RPMI7951 (cell line): ENCODE data around the gene CLDN22. TPM values are rescaled to one million over a fixed set of nuclear protein-coding genes. Genes with fewer than 3 reads are reported as not detected.

Experiments
- DNase-seq: peaks from one replicate; pipeline ENCODE4 v3.0.0-alpha.2; 2012; ENCODE audit warnings: low read depth
- total RNA-seq: library from RNA; depleted of rRNA; stranded (reverse); fragments of >200 nt; shearing (Covaris generic); gene quantifications from 2 replicates; pipeline ENCODE4 v1.2.3, GENCODE V29; 2014

CLDN22 gene
- total RNA-seq, 1 experiment from 2014 or later, result not detected

DNA sequence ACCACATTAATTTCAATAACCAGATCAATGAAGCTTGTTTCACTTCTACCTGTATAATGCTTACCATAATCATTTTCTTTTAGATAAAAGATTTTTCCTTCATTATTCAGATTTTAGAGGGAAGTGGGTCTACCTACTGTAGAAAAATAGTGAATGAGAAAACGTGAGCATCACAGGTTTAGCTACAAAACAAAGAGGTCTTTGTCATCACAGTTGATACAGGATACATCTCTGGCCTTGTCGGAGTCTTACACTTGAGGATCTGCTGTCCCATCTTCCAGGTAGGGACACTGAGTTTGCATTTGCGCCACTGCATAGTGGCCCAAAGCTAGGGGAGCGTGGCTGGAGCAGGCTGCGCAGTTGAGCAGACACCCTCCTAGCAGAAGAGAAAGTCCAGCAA is 1.4 kb upstream of the CLDN22 start:
- no peak for DNase-seq

DNA sequence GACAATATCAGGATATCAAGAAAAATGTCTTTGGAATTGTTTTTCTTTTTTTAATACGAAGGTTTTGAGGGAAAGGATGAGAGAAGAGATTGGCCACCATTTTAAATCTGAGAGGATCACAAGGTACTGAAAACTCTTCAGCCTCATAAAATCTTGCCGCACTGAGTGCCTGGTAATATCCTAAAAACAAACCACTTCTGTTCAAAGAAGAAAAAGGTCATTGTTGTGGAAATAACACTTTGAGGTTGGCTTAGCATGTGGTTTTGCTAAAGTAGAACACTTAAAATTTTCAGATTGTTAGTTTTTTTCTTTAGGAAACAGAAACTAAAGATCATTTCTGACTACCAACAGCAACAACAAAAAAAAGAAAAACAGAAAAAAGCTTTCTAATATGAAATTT is 1.0 kb upstream of the CLDN22 start:
- DNase-seq, result no peak

DNA sequence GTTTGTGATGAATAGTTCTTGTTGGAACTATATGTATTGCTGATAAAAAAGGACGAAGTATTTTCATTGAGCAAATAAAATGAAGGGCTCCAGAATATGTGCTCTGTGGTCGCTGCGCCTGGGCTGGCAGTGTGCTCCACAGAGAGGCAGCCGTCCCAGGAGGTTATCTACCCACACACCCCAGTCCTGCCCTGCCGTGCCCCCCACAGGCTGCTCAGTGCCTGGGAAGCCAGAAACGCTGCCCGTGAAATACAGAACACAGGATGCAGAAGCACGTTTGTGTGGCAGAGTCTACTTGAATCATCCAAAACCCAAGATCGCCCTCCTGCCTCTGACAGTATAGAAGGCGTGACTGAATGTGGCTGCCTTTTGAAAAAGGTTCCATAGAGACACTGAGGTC is 1.4 kb downstream of the CLDN22 start:
- DNase-seq, result no peak

DNA sequence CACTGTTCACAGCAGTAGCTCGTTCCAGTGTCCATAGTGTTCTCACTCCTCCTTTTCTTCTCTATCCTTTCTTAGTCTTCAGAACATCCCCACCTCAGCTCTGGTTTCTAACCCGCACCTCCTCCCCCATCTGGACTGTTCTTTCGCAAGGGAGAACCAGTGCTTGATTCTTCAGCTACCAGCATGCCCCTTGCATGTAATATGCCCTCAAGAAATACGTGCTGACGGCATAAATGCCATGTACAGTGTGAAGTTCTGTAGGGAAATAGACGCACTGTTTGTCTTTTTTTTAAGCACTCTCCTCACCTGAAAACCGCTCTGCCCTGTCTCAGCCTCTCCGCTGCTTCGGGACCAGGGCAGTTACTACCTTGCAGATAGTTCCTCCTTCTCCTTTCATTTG is 5.3 kb downstream of the CLDN22 start:
- DNase-seq, result no peak

DNA sequence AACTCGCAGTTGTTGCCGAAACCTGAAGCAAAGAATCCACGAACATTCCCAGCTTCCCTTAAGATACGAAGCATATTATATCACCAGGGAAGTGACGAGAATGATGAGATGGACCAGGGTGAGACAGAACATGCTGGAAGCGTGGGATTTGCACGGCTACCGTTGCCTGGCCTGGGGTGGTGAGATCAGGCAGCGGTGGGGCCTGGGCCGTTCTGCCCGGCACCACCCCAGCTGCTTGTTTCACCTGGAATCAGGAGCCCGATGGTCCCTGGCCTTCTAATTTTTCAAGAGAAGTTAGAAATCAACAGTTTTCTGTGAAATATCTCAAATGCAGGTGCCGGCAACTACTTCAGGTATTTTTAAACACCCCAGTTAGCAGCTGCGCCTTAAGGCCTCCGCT is 5.7 kb downstream of the CLDN22 start:
- no peak for DNase-seq

DNA sequence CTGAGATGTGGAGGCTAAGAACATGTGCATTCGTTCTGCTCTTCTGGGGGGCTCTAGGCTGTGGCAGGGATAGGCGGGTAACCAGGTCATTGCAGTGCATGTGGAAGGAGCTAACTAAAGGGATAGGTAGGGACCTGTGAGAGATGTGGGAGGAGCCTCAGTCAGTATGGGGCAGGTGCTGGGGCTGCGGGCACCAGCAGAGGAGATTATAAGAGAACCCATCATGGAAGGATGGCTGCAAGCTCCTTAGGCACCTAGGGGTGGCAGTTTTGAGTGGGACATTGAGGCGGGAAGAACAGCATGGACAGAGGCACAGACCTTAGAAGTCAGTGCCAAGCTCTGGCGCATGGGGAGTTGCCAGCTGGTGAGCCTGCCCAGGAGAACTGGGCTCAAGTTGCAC is 7.2 kb downstream of the CLDN22 start:
- DNase-seq, result no peak

DNA sequence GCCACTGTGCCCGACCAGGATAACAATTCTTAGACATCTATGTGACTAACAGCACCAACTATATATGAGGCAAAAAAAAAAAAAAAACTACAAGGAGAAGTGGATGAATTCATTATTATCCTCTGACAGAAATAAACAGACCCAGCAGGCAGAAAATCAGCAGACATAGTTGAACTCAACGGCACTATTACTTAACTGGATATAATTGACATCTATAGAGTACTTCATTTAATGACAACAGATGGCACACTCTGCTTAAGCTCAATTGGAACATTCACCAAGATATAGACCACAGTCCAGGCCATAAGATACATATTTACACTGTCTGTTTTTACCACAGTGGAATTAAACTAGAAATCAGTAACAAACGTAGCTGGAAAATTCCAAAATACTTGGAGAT is 13.3 kb downstream of the CLDN22 start:
- no peak for DNase-seq

DNA sequence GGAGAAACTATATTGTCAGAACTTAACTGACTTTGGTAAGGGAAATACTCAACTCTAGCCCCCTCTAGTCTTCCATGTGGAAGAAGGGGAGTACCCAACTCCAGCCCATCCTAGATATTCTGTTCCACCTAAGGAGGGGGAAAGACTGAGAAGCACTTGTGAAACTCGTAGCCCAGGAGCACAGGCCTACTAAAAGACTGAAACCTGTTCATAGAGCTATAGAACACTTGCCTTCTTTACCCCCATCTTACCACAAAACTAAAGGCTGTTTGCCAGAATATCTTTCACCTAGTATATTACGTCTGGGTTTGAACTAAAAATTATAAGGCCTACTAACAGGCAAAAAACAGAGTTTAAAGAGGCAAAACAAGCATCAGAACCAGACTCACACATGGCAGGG is 15.5 kb downstream of the CLDN22 start:
- no peak for DNase-seq

DNA sequence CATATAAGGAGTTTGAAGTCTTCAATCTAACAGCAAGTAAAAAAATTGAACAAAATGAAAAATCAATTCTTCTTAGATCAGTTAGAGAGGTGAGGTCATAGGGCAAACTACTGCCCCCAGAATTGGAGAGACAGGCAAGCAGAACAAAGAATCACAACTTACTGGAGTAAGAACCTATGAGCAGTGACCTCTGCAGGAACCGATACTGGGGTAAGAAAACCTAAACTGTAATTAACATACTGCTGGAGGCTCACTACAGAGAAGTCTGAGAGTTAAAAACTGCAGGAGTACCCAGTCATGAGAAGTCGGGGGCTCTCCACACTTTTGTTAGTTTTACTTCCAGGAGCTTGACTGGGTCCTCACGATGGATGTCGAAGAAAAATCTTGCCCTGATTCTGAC is 16.0 kb downstream of the CLDN22 start:
- no peak for DNase-seq

DNA sequence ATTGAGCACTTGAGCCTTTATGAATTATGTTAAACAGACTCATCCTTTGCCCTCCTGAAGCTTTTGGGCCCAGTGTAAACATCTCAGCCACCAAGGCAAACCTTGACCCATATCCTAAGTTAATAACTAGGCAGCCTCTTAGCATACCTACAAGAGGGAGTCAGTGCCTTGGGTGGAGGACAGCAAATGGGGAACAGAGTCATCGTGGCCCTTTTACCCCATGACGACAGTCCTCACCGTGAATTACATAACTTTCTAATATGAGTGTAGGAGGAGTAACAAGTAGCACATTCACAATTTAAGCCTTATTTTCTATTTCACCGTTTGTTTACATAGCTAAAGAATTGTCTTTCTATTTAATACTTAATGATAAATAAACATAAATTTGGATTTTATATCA is 16.8 kb downstream of the CLDN22 start:
- DNase-seq, result no peak

DNA sequence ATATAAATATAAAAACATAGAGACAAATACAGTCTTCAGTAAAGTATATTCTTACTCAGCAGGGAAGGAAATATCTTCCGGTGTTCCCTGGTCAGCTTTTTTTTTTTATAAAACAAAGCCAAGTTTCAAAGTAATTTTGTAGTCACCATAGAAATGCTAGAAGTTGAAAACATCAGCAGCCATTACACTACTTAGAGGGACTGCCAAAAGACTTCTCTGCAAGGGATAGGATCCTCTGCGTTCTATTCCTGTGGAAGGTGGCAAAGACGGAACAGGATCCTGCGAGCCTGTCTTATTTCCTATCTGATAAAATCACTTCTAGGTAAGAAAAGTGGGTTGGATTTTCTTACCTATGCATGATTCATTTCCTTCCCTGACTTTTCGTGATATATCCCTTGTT is 19.4 kb downstream of the CLDN22 start:
- no peak for DNase-seq

DNA sequence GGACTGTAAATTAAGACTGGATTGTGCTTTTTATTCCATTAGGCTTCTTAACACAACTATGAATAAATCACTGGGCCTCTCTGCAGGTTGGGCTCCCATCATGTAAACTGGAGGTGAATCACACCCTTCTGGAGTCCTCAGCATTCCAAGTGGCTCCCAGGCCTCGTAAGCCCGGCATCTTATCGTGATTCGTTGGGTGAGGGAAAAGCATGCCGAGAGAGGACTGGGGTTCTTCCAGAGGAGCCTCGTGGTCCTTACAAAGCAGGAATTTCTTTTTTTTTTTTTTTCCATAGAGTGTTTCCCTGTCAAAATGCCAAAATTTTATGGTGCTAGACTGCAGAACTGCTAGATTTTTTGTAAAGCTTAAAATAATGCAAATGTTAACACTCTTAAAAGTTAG is 20.0 kb downstream of the CLDN22 start:
- DNase-seq, result no peak

DNA sequence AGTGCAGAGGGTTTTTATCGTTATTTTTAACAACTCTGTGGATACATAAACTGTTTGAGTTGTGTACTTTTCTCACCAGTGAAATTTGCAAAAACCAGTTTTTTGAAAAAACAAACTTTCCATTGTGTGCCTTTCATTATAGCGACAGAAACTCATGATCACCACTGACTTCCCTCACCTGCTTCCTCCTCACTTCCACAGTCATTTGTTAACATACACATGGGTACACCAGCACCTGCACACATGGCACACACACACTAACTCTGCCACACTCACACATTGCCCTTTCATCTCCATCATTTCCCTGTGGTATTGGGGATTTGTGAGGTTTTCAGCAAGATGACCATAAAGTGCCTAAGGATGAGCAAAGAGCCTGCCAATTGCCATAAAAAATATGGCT is 20.6 kb downstream of the CLDN22 start:
- no peak for DNase-seq

DNA sequence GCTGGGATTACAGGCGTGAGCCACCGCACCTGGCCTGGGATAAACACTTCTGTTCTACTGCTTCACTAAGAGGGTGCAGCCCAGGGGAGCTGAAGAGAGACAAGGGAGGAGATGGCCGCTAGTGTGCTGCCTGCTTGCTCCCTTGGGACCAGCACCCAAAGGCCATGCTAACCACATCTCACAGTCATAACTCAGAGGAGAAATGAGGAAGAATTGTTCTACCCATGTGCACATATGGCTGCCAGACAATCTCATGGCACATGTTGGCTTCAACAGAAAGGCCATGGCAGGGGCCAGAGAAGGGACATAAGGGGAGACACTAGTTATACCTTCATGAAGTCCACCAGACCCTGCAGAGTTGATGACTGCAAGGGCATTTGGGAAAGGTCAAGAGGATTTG is 22.4 kb downstream of the CLDN22 start:
- no peak for DNase-seq

DNA sequence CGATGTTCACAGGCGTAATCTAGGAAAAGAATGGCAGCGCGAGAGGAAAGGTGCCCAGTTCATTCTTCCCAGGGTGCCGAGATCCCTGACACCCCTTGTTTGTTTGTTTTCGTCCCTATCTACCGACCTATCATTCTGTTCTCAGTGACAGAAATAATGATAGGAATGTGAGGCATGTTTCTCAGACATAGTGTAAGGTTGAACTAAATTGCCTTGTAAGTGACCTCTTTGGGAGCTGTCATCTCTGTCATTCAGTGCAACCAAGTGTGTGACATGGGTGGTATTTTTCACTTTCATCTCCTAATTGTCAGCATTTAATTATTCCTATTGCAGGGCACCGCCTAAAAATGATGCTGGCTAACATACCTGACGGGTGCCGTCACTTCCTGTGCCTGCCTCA is 24.4 kb downstream of the CLDN22 start:
- no peak for DNase-seq

DNA sequence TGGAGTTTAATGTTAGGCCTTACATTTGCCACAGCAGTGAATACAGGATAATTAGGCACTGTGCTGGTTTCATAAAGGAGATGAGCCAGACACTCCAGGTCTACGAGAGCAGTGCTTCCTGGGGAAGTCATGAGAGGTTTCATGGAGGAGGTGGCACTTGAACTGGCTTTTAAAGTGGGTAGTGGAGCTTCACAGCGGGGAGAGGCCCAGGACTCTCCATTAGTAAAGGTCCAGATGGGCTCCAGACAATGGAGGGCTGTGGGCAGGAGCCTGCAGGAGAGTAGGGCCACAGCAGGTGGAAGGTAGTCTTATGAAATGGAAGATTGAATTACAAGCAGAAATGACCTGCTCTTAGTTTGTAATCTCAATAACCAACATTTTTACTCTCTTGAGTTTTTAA is 29.0 kb downstream of the CLDN22 start:
- DNase-seq, result no peak

DNA sequence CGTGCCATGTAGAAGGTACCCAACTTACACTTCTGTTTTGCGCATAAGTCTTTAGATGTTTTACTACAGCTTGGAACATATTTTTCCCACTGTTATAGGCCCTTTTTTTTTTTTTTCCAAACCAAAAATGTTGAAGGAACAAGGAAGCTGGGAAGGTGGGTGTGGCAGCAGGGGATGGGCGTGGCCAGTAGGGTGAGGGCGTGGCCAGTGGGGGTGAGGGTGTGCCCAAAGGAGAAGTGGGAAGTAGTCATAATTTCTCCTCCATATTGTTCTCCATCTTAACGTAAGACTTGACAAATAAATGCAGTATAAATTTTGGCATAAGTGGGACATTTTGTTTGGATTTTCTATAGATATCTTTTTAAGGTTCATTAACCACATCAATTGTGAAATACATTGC is 30.4 kb downstream of the CLDN22 start:
- DNase-seq, result peak; percentile 3

DNA sequence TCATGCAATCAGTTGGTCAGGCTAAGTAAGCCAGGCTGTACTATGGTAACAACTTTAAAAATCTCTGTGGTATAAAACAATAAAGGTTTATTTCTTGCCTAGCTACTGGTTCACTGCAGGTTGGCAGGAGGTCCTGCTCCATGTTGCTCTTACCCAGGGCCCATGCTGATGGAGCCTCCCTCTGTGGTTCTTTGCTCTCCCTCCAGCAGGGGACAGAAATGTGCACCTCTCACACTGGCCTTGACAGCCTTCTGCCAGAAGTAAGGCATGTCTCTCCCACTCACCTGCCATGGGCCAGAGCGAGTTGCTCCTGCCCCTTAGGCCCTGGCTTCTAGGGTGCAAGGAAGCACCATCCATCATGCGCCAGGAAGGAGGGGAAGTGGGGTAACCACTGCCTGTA is 31.1 kb downstream of the CLDN22 start:
- no peak for DNase-seq

DNA sequence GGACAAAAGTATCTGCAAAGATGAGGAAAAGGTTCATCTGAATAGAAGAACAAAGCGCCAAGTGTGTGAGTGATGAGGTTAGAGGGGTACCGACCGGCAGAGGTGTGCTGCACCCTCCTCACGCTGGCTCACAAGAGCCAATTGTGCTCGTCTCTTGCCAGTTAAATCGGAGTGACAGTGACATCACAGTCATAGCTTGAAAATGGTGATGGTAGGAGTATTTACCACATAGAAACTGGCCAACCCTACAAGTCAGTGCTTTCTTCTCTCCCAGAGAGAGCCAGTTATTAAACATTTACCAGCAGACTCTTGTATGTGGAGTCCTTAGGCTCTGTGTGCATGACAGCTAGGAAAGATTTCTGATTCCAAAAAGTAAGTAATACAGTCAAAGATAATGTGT is 32.4 kb downstream of the CLDN22 start:
- DNase-seq, result no peak

DNA sequence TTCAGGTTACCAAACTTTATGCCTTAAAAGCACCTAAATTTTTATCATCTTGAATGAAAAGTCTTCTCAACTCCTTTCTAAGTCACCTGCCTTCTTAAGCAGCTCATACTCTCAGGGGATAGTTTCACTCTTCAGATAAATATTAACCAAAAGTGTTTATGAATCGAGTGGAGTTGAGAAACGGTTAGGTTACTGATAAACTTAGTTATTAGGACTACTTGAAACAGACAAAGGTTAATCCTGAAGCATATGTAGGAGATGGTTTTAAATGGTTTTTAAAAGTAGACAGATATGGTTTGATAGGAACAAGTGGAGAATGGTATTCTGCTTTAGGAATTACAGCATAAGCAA is 32.8 kb downstream of the CLDN22 start:
- DNase-seq, result no peak

DNA sequence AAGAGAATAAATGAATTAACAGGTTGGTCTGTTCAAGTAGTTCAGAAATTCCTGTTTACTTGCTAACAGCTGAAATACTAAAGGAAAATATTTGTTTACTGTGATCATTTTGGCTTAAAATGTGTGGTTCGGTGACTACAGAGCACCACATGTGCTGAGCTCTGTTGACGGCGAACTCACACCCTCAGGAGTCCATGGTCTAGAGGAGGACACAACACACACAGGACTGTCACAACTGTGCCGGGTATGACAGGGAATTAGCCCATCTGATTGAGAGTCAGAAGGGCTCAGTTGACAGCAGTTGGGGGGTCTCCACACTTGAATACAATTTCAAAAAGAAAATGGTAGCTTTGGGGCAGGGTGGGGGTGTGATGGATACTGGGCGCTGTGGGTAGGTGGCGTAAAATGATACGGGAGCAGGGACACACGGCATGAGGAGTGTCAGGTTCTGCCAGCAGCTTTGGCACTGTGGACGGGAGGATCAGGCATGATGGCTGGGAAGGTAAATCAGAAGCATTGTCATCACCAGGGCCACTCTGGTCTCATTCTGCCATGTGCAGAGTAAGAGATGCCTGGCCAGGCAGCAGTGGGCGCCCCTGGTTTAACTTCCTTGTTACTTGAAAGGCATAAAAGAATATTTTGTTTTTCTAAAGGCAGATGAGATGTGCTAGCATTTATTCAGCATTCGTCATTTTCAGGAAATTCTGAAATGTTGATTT is 33.3 kb downstream of the CLDN22 start:
- no peak for DNase-seq

DNA sequence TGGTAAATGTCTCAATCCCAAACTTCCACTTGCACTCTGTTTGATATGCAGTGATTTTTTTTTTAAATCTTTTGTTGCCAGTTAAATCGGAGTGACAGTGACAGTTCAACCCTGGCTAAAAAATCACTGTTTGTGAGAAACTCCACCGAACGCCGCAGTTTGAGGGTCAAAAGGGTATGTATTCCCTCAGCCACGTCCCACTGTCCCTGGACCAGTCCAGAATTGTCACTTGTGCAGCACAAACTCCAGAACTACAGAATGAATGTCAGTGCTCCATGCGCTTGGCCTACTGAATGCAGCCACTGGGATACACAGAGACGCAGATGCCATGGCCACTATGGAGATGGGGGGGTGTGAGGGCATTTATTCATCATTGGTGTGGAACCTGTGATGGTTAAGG is 34.2 kb downstream of the CLDN22 start:
- DNase-seq, result no peak

DNA sequence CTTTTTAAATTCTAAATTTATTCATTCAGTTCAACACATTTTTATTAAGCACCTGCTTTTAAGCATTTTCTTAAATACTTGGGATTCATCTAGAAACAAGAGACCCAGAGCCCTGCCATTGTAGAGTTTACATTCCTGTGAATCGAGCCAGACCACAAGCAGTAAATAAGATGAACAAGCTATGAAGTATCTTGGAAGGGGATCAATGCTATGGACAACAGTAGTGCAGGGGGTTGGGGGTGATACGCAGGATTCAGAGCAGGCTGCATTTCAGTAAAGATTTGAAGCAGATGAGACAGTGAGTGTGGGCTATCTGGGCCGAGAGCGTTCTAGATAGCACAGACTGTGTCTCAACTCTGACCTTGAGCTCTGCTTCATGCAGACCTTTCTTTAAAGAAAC is 35.1 kb downstream of the CLDN22 start:
- DNase-seq, result no peak

DNA sequence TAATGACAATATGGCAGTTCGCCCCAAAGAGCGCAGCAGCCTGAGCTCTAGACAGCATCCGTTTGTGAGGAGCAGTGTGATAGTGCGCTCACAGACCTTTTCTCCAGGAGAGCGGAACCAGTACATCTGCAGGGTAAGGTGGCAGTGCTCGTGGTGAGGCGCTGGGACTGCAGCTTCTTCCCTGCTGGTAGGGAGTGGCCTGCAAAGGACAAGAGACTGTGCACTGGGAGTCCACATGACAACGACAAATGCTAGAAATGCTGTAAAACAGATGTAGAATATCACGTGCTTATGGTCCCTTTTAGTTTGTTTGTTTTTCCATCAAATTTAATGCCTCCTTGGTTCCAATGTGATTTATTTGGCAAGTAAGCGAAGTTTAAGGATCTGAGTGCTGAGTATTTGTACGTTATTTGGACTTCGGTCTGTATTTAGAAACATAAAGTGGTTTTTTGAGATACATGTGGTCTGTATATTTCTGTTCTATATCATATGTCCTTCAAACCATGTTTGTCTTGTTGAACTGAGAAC is 35.8 kb downstream of the CLDN22 start:
- DNase-seq, result no peak
